Esophagus muscularis mucosa (tissue), 4 donors: ENCODE data around the gene CACNA2D3. TPM values are rescaled to one million over a fixed set of nuclear protein-coding genes. Genes with fewer than 3 reads are reported as not detected.

Experiments
- DNase-seq: peaks from one replicate; pipeline ENCODE4 v3.0.0-alpha.2; 2017; ENCODE audit errors: extremely low spot score
- H3K27ac ChIP-seq, 4 donors: fragments of 200-600 bp; sonication (generic); replicated peaks in 1 of 4; 1 replicate in 3 of 4; 2 replicates in 1 of 4; pipeline ENCODE4 v1.5.1; 2016 to 2019; ENCODE audit warnings: mild to moderate bottlenecking in 1 of 4
- H3K27me3 ChIP-seq, 4 donors: fragments of 200-600 bp; sonication (generic); one replicate each; pipeline versions ENCODE4 v1.5.1 to v1.6.0; 2016 to 2019
- H3K36me3 ChIP-seq, 4 donors: fragments of 200-600 bp; sonication (generic); one replicate each; pipeline ENCODE4 v1.5.1; 2016 to 2019
- H3K4me1 ChIP-seq, 4 donors: fragments of 200-600 bp; sonication (generic); one replicate each; pipeline ENCODE4 v1.5.1; 2016 to 2019
- H3K4me3 ChIP-seq, 4 donors: fragments of 200-600 bp; sonication (generic); 1 replicate in 2 of 4; 2 replicates in 2 of 4; pipeline ENCODE4 v1.5.1; 2016 to 2019; ENCODE audit warnings: mild to moderate bottlenecking in 4 of 4, moderate library complexity in 1 of 4
- H3K9me3 ChIP-seq, 4 donors: fragments of 200-600 bp; sonication (generic); 1 replicate in 3 of 4; 2 replicates in 1 of 4; pipeline ENCODE4 v1.5.1; 2016 to 2019
- EP300 ChIP-seq: sonication (generic); formaldehyde crosslinking; IDR thresholded peaks from one replicate; pipeline ENCODE4 v1.6.1; 2017; ENCODE audit warnings: antibody characterized with exemption
- POLR2A ChIP-seq: fragments of 450-650 bp; IDR thresholded peaks from one replicate; pipeline ENCODE4 v1.6.1; 2017; ENCODE audit warnings: antibody characterized with exemption, moderate library complexity, mild to moderate bottlenecking, low read depth
- POLR2AphosphoS5 ChIP-seq, 2 donors: sonication (generic); formaldehyde crosslinking; IDR thresholded peaks; one replicate each; pipeline ENCODE4 v1.6.1; 2017; ENCODE audit warnings: antibody characterized with exemption in 2 of 2
- WGBS: methylation state at CpG from one replicate; pipeline ENCODE4 v1.1.5; 2018; 5-methylcytosine and 5-hydroxymethylcytosine counted together
- intact Hi-C: fragments of 100-400 bp; cut with DNase I; formaldehyde crosslinking; loops from one replicate; pipeline ENCODE4 v1.15.1; 2023
- total RNA-seq, 4 donors: library from RNA; depleted of rRNA; stranded (reverse); fragments of >200 nt; gene quantifications; one replicate each; pipeline versions ENCODE4 v1.1.0 to v1.2.1, GENCODE V29; 2016
- TF ChIP-seq, protein P1 (sequence below), 3 experiments: fragments of 200-600 bp in 2 of 3; fragments of 450-650 bp in 1 of 3; sonication (generic) in 2 of 3; IDR thresholded peaks; one replicate each; pipeline ENCODE4 v1.5.1; 2017 to 2019; ENCODE audit warnings: antibody characterized with exemption in 3 of 3, mild to moderate bottlenecking in 2 of 3, moderate library complexity in 1 of 3

The CACNA2D3 gene
- total RNA-seq, 4 donors from 2014 or later = 2.5 to 6.3 (median 3.9) TPM

DNA sequence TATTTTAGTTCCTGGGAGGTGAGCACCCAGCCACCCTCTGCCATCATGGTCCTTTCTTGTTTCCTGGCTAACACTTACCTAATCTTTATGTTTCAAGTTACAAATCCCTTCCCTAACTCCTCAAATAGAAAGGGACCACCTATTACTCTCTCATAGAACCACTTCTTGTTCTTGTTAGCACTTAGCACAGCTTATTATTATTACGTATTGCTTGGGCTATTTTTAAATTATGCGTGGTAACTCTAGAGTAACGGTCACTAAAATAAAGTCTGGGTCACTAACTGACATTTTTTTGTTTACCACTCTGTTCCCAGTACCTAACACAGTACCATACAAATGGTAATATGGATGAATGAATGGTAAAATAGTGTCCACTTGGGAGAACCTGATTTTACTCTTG, 663.6 kb downstream of the CACNA2D3 start:
- no peak overlapping the region for H3K27ac ChIP-seq
- no peaks in the 10 kb centered on the region for H3K9me3 ChIP-seq
- peaks cover 0 to 20% (median 16%) of the 10 kb centered on the region in 4 donors for H3K4me1 ChIP-seq
- no peak for DNase-seq
- no peaks in the 10 kb centered on the region for H3K36me3 ChIP-seq
- intact Hi-C loops = no loop called here
- no peaks in the 10 kb centered on the region for H3K27me3 ChIP-seq
- H3K4me3 ChIP-seq = no peak overlapping the region
- 86% methylated on average over 3 of the region's 3 CpGs for WGBS
- TF ChIP-seq POLR2AphosphoS5 (IDR thresholded peaks at IDR 0.05) = no peak

GRCh38 chr3:54790051-54790450, 667.7 kb downstream of the CACNA2D3 start:
- H3K27me3 ChIP-seq = no peaks in the 10 kb centered on the region
- DNase-seq = no peak
- H3K4me1 ChIP-seq = peaks cover 0 to 32% (median 16%) of the 10 kb centered on the region in 4 donors
- H3K36me3 ChIP-seq = no peaks in the 10 kb centered on the region
- H3K9me3 ChIP-seq = no peaks in the 10 kb centered on the region
- no peak overlapping the region for H3K4me3 ChIP-seq
- 57% methylated on average over 3 of the region's 3 CpGs for WGBS
- H3K27ac ChIP-seq = peak overlapping the region in 1 of 4 donors; percentile 24
- intact Hi-C loops = no loop called here
- TF ChIP-seq, protein P1, sequence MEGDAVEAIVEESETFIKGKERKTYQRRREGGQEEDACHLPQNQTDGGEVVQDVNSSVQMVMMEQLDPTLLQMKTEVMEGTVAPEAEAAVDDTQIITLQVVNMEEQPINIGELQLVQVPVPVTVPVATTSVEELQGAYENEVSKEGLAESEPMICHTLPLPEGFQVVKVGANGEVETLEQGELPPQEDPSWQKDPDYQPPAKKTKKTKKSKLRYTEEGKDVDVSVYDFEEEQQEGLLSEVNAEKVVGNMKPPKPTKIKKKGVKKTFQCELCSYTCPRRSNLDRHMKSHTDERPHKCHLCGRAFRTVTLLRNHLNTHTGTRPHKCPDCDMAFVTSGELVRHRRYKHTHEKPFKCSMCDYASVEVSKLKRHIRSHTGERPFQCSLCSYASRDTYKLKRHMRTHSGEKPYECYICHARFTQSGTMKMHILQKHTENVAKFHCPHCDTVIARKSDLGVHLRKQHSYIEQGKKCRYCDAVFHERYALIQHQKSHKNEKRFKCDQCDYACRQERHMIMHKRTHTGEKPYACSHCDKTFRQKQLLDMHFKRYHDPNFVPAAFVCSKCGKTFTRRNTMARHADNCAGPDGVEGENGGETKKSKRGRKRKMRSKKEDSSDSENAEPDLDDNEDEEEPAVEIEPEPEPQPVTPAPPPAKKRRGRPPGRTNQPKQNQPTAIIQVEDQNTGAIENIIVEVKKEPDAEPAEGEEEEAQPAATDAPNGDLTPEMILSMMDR (IDR thresholded peaks at IDR 0.05) = no peak
- TF ChIP-seq POLR2A (no peak), POLR2AphosphoS5 (IDR thresholded peaks at IDR 0.05) (no peak), EP300 (no peak)

DNA sequence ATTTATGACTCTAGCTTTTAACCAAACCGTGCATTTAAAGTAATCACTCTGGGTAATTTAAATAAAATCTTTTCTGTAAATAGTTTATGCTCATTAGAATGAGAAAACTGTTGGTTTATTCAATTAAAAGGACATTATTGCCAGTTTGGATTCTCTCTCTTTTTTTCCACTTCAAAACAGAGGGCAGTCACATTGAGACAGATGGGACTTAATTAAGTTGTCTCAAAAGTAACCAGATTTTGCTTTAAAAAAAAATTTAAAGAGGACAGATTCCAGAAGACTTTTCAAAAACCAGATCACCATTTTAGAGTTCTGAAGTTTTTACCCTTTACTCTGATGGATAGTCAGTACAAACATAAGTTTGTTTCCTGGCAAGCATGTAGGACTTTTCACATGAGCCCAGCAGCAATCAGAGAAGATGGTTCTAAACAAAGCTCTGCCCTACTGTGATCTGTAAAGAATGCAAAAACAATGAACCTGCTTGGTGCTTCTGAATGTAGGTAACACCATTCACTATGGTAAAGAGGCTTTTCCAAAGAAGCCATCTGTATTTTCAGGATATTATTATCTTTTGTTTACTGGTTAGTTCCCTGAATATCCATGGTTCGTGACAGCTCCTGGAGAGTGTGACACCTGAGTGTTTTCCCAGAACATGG, 669.3 kb downstream of the CACNA2D3 start:
- Histone ChIP-seq H3K4me1 (peaks cover 0 to 32% (median 16%) of the 10 kb centered on the region in 4 donors), H3K9me3 (no peaks in the 10 kb centered on the region), H3K27ac (no peak overlapping the region), H3K27me3 (no peaks in the 10 kb centered on the region), H3K4me3 (no peak overlapping the region), H3K36me3 (no peaks in the 10 kb centered on the region)
- TF ChIP-seq, protein P1 (IDR thresholded peaks at IDR 0.05) = no peak
- TF ChIP-seq EP300 (no peak), POLR2AphosphoS5 (IDR thresholded peaks at IDR 0.05) (no peak), POLR2A (no peak)
- DNase-seq = no peak
- intact Hi-C loops = no loop called here
- WGBS = 38% methylated on average over 2 of the region's 2 CpGs

DNA sequence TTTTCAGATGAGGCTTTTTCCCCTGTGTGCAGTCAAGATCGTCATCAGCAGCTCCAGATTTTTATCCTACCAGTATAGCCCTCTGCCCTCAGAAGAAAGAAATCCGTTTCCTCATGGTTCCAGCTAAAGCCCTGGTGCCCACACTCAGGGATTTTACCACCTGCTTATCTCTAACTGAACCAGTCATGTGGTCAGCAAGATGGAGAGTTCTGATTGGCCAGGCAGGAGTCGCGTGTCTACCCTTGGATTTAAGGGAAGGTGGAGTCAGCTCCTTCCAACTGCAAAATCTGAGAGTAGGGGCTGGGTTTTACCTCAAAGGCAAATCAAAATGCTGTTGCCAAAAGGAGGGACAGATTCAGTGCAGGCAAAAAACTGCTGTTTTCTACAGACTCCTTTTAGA, 670.2 kb downstream of the CACNA2D3 start:
- Histone ChIP-seq H3K36me3 (no peaks in the 10 kb centered on the region), H3K4me3 (no peak overlapping the region), H3K9me3 (no peaks in the 10 kb centered on the region), H3K27ac (no peak overlapping the region), H3K4me1 (peaks cover 0 to 32% (median 16%) of the 10 kb centered on the region in 4 donors), H3K27me3 (no peaks in the 10 kb centered on the region)
- no peak for DNase-seq
- intact Hi-C loops = no loop called here
- WGBS = 77% methylated on average over 4 of the region's 4 CpGs
- TF ChIP-seq, protein P1 (IDR thresholded peaks at IDR 0.05) = no peak
- TF ChIP-seq EP300 (no peak), POLR2AphosphoS5 (IDR thresholded peaks at IDR 0.05) (no peak), POLR2A (no peak)

- Histone ChIP-seq H3K27me3 (no peaks in the 10 kb centered on the region), H3K9me3 (no peaks in the 10 kb centered on the region), H3K36me3 (no peaks in the 10 kb centered on the region), H3K27ac (no peak overlapping the region), H3K4me3 (no peak overlapping the region), H3K4me1 (peaks cover 0 to 32% (median 16%) of the 10 kb centered on the region in 4 donors)
- no peak for DNase-seq
- TF ChIP-seq POLR2A (no peak), POLR2AphosphoS5 (IDR thresholded peaks at IDR 0.05) (no peak)
- TF ChIP-seq, protein P1 (IDR thresholded peaks at IDR 0.05) = no peak
- intact Hi-C loops = no loop called here
- WGBS = 69% methylated on average over 6 of the region's 6 CpGs
Observed at GRCh38 chr3:54793171-54793570, 670.8 kb downstream of the CACNA2D3 start.
